CD14-positive monocyte (primary cell): ENCODE measurements around the gene SYCP3. TPM values are rescaled to one million over a fixed set of nuclear protein-coding genes. Genes with fewer than 3 reads are reported as not detected.

ENCODE experiments used
- DNase-seq, 3 donors: peaks; one replicate each; pipeline ENCODE4 v3.0.0-alpha.2; 2011 to 2022
- H2AFZ ChIP-seq: 2 replicates; pipeline ENCODE4 v1.6.0; 2012; ENCODE audit warnings: mild to moderate bottlenecking, low read depth, low read length, inconsistent platforms; ENCODE audit not compliant: insufficient read depth, poor library complexity, severe bottlenecking
- H3K27ac ChIP-seq, 2 donors: 1 replicate in 1 of 2; 2 replicates in 1 of 2; pipeline ENCODE4 v1.5.1; 2012 to 2013; ENCODE audit warnings: low read length in 2 of 2, control low read depth in 1 of 2, inconsistent platforms in 1 of 2, low read depth in 1 of 2, mild to moderate bottlenecking in 1 of 2
- H3K27me3 ChIP-seq, 2 donors: one replicate each; pipeline versions ENCODE4 v1.6.0 to v1.6.1; 2011 to 2013; ENCODE audit warnings: low read length in 2 of 2; ENCODE audit not compliant: control insufficient read depth in 2 of 2, insufficient read depth in 2 of 2
- H3K36me3 ChIP-seq, 2 donors: replicated peaks in 1 of 2; 1 replicate in 1 of 2; 2 replicates in 1 of 2; pipeline versions ENCODE4 v1.5.1 to v1.6.1; 2012 to 2013; ENCODE audit warnings: low read length in 2 of 2, control low read depth in 1 of 2, inconsistent platforms in 1 of 2, mild to moderate bottlenecking in 1 of 2; ENCODE audit not compliant: insufficient read depth in 2 of 2, control insufficient read depth in 1 of 2
- H3K4me1 ChIP-seq, 2 donors: 1 replicate in 1 of 2; 2 replicates in 1 of 2; pipeline versions ENCODE4 v1.5.1 to v1.6.1; 2012 to 2013; ENCODE audit warnings: low read length in 2 of 2, control low read depth in 1 of 2, inconsistent platforms in 1 of 2, mild to moderate bottlenecking in 1 of 2, moderate library complexity in 1 of 2; ENCODE audit not compliant: insufficient read depth in 2 of 2, control insufficient read depth in 1 of 2
- H3K4me2 ChIP-seq: replicated peaks from 2 replicates; pipeline ENCODE3; 2012; ENCODE audit warnings: low read length, moderate library complexity, mild to moderate bottlenecking; ENCODE audit not compliant: poor library complexity, severe bottlenecking; ENCODE audit errors: extremely low read depth
- H3K4me3 ChIP-seq, 3 experiments: fragments of 200-600 bp in 1 of 3; sonication (generic) in 1 of 3; replicated peaks in 1 of 3; 1 replicate in 2 of 3; 2 replicates in 1 of 3; pipeline ENCODE4 v1.5.1; 2011 to 2013; ENCODE audit warnings: low read length in 3 of 3, mild to moderate bottlenecking in 3 of 3, control low read depth in 2 of 3, low read depth in 2 of 3, inconsistent platforms in 1 of 3, moderate library complexity in 1 of 3
- H3K79me2 ChIP-seq: 2 replicates; pipeline ENCODE4 v1.6.0; 2012; ENCODE audit warnings: mild to moderate bottlenecking, control low read depth, inconsistent platforms, low read length, moderate library complexity; ENCODE audit not compliant: insufficient read depth
- H3K9ac ChIP-seq: 2 replicates; pipeline ENCODE4 v1.6.0; 2017; ENCODE audit warnings: low read length, mild to moderate bottlenecking; ENCODE audit not compliant: insufficient read depth, poor library complexity, severe bottlenecking
- H3K9me3 ChIP-seq, 2 donors: replicated peaks in 1 of 2; 1 replicate in 1 of 2; 2 replicates in 1 of 2; pipeline versions ENCODE4 v1.5.1 to v1.6.1; 2012 to 2013; ENCODE audit warnings: low read length in 2 of 2, control low read depth in 1 of 2; ENCODE audit not compliant: control insufficient read depth in 1 of 2, insufficient read depth in 1 of 2
- H4K20me1 ChIP-seq: 2 replicates; pipeline ENCODE4 v1.6.0; 2012; ENCODE audit warnings: mild to moderate bottlenecking, low read length, control low read depth, moderate library complexity; ENCODE audit not compliant: insufficient read depth
- H3K27ac Mint-ChIP-seq, 7 donors: one replicate each; pipeline ENCODE4 v1.8.0; 2020; ENCODE audit warnings: mild to moderate bottlenecking in 7 of 7, mixed read lengths in 7 of 7, moderate library complexity in 6 of 7, inconsistent platforms in 2 of 7
- H3K27me3 Mint-ChIP-seq, 3 donors: one replicate each; pipeline ENCODE4 v1.8.0; 2021 to 2022; ENCODE audit warnings: low read depth in 3 of 3, mild to moderate bottlenecking in 3 of 3, mixed read lengths in 3 of 3, moderate library complexity in 3 of 3, inconsistent platforms in 1 of 3
- H3K36me3 Mint-ChIP-seq, 2 donors: one replicate each; pipeline ENCODE4 v1.8.0; 2020; ENCODE audit warnings: mixed read lengths in 2 of 2, inconsistent platforms in 1 of 2, mild to moderate bottlenecking in 1 of 2
- H3K4me1 Mint-ChIP-seq: one replicate; pipeline ENCODE4 v1.8.0; 2020; ENCODE audit warnings: mild to moderate bottlenecking, mixed read lengths
- H3K4me3 Mint-ChIP-seq, 2 donors: one replicate each; pipeline ENCODE4 v1.8.0; 2020; ENCODE audit warnings: mild to moderate bottlenecking in 2 of 2, mixed read lengths in 2 of 2, moderate library complexity in 1 of 2
- H3K9me3 Mint-ChIP-seq, 7 donors: one replicate each; pipeline ENCODE4 v1.8.0; 2020 to 2022; ENCODE audit warnings: mixed read lengths in 7 of 7, mild to moderate bottlenecking in 6 of 7, moderate library complexity in 6 of 7, inconsistent platforms in 2 of 7
- CTCF ChIP-seq: fragments of 200-600 bp; IDR thresholded peaks from one replicate; pipeline ENCODE4 v1.8.0; 2022; ENCODE audit warnings: antibody characterized with exemption, mild to moderate bottlenecking
- WGBS: methylation state at CpG from one replicate; pipeline ENCODE4 v1.1.5; 2013; ENCODE audit warnings: missing lambda C conversion rate; ENCODE audit not compliant: insufficient coverage; 5-methylcytosine and 5-hydroxymethylcytosine counted together
- intact Hi-C, 2 donors: fragments of 100-400 bp; cut with micrococcal nuclease; formaldehyde crosslinking; loops; one replicate each; pipeline versions ENCODE4 v1.15.0 to v1.15.1; 2023
- polyA plus RNA-seq, 3 donors: library from polyadenylated mRNA; depleted of rRNA in 1 of 3; unstranded in 2 of 3; stranded (reverse) in 1 of 3; fragments of 300-500 nt in 2 of 3; fragments of >200 nt in 1 of 3; fragmentation: Illumina TruSeq in 2 of 3; gene quantifications; 1 replicate in 2 of 3; 2 replicates in 1 of 3; pipeline ENCODE4 v1.2.3, GENCODE V29; 2012 to 2021

SYCP3 gene
- polyA plus RNA-seq, 3 donors: 0.15 TPM; not detected in 2

DNA sequence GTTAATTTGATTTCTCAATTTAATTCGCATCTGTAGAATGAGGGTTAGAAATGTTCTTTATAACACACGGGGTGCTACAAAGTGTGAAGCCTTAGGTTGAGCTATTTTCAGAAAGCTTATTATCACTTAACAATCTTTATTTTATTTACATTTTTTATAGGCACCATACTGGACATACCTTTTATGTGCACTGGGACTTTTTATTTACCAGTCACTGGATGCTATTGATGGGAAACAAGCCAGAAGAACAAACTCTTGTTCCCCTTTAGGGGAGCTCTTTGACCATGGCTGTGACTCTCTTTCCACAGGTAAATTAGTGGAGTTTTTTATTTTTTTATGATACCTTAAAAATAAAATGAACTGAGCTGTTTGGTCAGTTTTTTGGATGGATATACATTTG, 25.3 kb downstream of the SYCP3 start:
- TF ChIP-seq CTCF: no peak
- no peaks in the 10 kb centered on the region for H3K9me3 Mint-ChIP-seq
- H3K4me1 Mint-ChIP-seq: peaks cover 46% of the 10 kb centered on the region
- Histone ChIP-seq H3K79me2 (peaks cover 79% of the 10 kb centered on the region), H3K4me1 (peaks cover 14 to 17% of the 10 kb centered on the region in 2 donors), H3K27ac (no peak overlapping the region), H3K27me3 (no peaks in the 10 kb centered on the region), H3K4me3 (no peak overlapping the region), H3K36me3 (peaks cover 5 to 21% of the 10 kb centered on the region in 2 donors), H3K4me2 (no peak overlapping the region), H4K20me1 (peaks cover 46% of the 10 kb centered on the region), H3K9ac (no peak overlapping the region), H2AFZ (no peak overlapping the region), H3K9me3 (no peaks in the 10 kb centered on the region)
- peaks cover 0 to 2% (median 0%) of the 10 kb centered on the region in 3 donors for H3K27me3 Mint-ChIP-seq
- intact Hi-C loops: no loop called here
- no CpG with 5 or more reads among the region's 2 CpGs for WGBS
- H3K27ac Mint-ChIP-seq: peak overlapping the region in 1 of 7 donors; percentile 7
- peaks cover 11 to 23% of the 10 kb centered on the region in 2 donors for H3K36me3 Mint-ChIP-seq
- H3K4me3 Mint-ChIP-seq: no peak overlapping the region
- DNase-seq: no peak

DNA sequence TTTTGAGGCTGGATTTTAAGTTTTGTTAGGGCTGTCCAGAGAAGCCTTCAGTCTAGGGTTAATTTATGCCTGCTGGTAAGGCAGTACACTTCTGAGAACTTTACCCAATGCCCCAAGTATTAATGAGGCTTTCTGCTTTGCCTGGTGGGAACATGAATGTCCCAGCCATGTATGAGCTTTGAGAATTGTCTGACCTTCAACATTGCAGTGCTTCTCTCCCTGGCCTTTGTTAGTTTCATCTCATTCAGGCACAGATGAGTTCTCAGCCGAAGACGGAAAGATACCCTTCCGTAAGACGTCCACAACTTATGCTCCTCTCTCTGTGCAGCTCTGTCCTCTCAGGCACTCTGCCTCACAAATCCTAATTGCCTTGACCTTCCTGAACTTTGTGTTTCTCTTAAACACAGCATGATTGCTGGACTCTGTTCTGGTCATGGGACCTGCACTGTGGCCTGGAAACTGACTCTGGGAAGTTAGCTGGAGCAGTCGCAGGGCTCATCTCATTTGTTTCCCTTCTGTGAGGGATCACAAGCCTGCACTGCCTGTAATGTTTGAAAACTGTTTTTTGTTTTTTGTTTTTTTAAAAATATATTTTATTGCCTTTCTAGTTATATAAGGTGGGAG, 26.1 kb downstream of the SYCP3 start:
- peaks cover 0 to 2% (median 0%) of the 10 kb centered on the region in 3 donors for H3K27me3 Mint-ChIP-seq
- Histone ChIP-seq H3K36me3 (peaks cover 5 to 14% of the 10 kb centered on the region in 2 donors), H4K20me1 (peaks cover 49% of the 10 kb centered on the region), H3K4me3 (no peak overlapping the region), H3K9ac (no peak overlapping the region), H3K4me1 (peaks cover 14 to 17% of the 10 kb centered on the region in 2 donors), H3K9me3 (no peaks in the 10 kb centered on the region), H3K79me2 (peaks cover 87% of the 10 kb centered on the region), H3K27ac (no peak overlapping the region), H2AFZ (no peak overlapping the region), H3K4me2 (no peak overlapping the region), H3K27me3 (no peaks in the 10 kb centered on the region)
- DNase-seq: no peak
- peaks cover 10 to 19% of the 10 kb centered on the region in 2 donors for H3K36me3 Mint-ChIP-seq
- H3K4me1 Mint-ChIP-seq: peaks cover 46% of the 10 kb centered on the region
- 94% methylated on average over 4 of the region's 5 CpGs for WGBS
- H3K27ac Mint-ChIP-seq: peak overlapping the region in 4 of 7 donors; percentile 26 to 55 (median 44)
- H3K4me3 Mint-ChIP-seq: no peak overlapping the region
- no peak for TF ChIP-seq CTCF
- no peaks in the 10 kb centered on the region for H3K9me3 Mint-ChIP-seq
- intact Hi-C loops: no loop called here
